Gastrocnemius medialis (tissue), 4 donors: ENCODE data around the gene PLA2R1.

Experiments
- POLR2A ChIP-seq, 2 donors: fragments of 450-650 bp; IDR thresholded peaks; one replicate each; pipeline ENCODE4 v1.6.1; 2017; ENCODE audit warnings: antibody characterized with exemption in 2 of 2, mild to moderate bottlenecking in 2 of 2, moderate library complexity in 2 of 2
- TF ChIP-seq, protein P1 (sequence below), 5 experiments: fragments of 450-650 bp in 3 of 5; fragments of 200-600 bp in 2 of 5; sonication (generic) in 2 of 5; IDR thresholded peaks in 4 of 5; conservative IDR thresholded peaks in 1 of 5; 1 replicate in 4 of 5; 2 replicates in 1 of 5; pipeline ENCODE4 v1.5.1; 2016 to 2019; ENCODE audit warnings: antibody characterized with exemption in 5 of 5, mild to moderate bottlenecking in 3 of 5, moderate library complexity in 3 of 5

DNA sequence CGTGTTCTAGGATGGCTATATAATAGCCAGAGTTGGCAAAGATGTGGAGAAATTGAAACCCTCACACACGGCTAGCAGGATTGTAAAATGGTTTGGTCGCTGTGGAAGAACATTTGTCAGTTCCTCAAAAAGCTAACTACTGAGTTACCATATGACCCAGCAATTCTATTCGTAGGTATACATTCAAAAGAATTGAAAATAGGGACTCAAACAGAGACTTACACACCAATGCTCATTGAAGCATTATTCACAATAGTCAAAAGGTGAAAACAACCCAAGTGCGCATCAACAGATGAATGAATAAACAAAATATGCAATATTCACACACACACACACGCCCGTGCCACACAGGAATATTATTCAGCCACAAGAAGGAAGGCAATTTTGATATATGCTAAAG is 98.7 kb downstream of the PLA2R1 start:
- TF ChIP-seq, protein P1, sequence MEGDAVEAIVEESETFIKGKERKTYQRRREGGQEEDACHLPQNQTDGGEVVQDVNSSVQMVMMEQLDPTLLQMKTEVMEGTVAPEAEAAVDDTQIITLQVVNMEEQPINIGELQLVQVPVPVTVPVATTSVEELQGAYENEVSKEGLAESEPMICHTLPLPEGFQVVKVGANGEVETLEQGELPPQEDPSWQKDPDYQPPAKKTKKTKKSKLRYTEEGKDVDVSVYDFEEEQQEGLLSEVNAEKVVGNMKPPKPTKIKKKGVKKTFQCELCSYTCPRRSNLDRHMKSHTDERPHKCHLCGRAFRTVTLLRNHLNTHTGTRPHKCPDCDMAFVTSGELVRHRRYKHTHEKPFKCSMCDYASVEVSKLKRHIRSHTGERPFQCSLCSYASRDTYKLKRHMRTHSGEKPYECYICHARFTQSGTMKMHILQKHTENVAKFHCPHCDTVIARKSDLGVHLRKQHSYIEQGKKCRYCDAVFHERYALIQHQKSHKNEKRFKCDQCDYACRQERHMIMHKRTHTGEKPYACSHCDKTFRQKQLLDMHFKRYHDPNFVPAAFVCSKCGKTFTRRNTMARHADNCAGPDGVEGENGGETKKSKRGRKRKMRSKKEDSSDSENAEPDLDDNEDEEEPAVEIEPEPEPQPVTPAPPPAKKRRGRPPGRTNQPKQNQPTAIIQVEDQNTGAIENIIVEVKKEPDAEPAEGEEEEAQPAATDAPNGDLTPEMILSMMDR (IDR thresholded peaks at IDR 0.05 in 4 of 5, conservative IDR thresholded peaks at IDR 0.05 in 1 of 5): no peak
- TF ChIP-seq POLR2A (IDR thresholded peaks at IDR 0.05): no peak
